Measurements from ENCODE around the gene LGALS12.

LGALS12 gene

DNA sequence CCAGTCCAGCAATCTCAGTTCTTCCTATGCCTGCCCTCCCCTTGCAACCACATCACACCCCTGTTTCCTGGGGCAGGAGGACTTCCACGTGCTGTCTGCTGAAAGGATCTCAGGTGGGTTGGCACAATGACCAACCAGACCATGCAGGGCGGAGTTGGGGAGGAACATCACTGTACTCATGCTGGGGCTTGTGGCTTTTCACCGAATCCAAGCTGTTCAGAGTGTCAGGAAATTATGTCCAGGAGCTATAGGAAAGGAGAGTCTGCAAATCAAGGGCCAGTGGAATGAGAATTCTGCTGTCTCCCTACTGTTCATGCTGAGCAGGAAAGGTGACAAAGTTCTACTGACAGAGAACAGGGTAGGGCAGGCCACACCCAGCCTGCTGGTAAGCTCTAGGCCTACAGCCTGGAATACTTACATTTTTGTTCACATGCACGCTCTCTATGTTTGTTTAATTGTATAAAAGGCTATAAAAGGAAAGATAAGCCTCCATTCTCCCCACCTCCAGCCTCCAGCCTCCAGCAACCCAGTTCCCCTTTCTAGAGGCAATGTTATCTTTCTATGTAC, 59.0 kb downstream of the LGALS12 start:
- H3K4me3 ChIP-seq (ENCODE audit: control insufficient read depth, low read depth, low read length): no peak overlapping the region
- TF ChIP-seq, protein P1, sequence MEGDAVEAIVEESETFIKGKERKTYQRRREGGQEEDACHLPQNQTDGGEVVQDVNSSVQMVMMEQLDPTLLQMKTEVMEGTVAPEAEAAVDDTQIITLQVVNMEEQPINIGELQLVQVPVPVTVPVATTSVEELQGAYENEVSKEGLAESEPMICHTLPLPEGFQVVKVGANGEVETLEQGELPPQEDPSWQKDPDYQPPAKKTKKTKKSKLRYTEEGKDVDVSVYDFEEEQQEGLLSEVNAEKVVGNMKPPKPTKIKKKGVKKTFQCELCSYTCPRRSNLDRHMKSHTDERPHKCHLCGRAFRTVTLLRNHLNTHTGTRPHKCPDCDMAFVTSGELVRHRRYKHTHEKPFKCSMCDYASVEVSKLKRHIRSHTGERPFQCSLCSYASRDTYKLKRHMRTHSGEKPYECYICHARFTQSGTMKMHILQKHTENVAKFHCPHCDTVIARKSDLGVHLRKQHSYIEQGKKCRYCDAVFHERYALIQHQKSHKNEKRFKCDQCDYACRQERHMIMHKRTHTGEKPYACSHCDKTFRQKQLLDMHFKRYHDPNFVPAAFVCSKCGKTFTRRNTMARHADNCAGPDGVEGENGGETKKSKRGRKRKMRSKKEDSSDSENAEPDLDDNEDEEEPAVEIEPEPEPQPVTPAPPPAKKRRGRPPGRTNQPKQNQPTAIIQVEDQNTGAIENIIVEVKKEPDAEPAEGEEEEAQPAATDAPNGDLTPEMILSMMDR (IDR thresholded peaks at IDR 0.05; ENCODE audit: control insufficient read depth, insufficient read depth, low read depth, low read length, missing control alignments): no peak
- DNase-seq (ENCODE audit: low read depth): no peak
